ENCODE results near the gene GK. TPM values are rescaled to one million over a fixed set of nuclear protein-coding genes. Genes with fewer than 3 reads are reported as not detected.
"Not testable (repeated sequence)": the region's sequence is repeated elsewhere in the genome, so short reads cannot be mapped to it uniquely, and the experiment has no call there.

Gene GK
- total RNA-seq, 2 experiments from 2014 or later, result 34.2 to 37.5 TPM

- POLR2A ChIA-PET, result interaction anchor here (1.1 to 2.3 kb wide), 3 partner anchors 49 to 230 kb away, joined by 3 to 8 read pairs (median 4); no protein-coding TSS in a partner anchor
- peaks cover 50% of the 10 kb centered on the region for H3K4me1 Mint-ChIP-seq
- peak overlapping the region; percentile 79 for H3K27ac Mint-ChIP-seq
- H3K9me3 Mint-ChIP-seq, result no peaks in the 10 kb centered on the region
- no peak for DNase-seq
- CTCF ChIA-PET, result interaction anchor here (0.8 to 1.4 kb wide), 3 partner anchors 53 to 90 kb away, joined by 3 to 5 read pairs (median 3); no protein-coding TSS in a partner anchor
- peak overlapping the region; percentile 7 for H3K4me3 Mint-ChIP-seq
- H3K27me3 Mint-ChIP-seq, result no peaks in the 10 kb centered on the region
- H3K36me3 Mint-ChIP-seq (ENCODE audit: low read depth), result peaks cover 23% of the 10 kb centered on the region
These were observed 6.2 kb downstream of the GK start for GRCh38 chrX:30659421-30659820.

GRCh38 chrX:30661228-30661627 is 8.0 kb downstream of the GK start:
- Mint-ChIP-seq H3K4me1 (peaks cover 38% of the 10 kb centered on the region), H3K9me3 (no peaks in the 10 kb centered on the region), H3K36me3 (ENCODE audit: low read depth) (peaks cover 19% of the 10 kb centered on the region), H3K4me3 (no peak overlapping the region), H3K27ac (peak overlapping the region; percentile 7), H3K27me3 (no peaks in the 10 kb centered on the region)
- ChIA-PET CTCF (no interaction called here), POLR2A (no interaction called here)
- no peak for DNase-seq

GRCh38 chrX:30663322-30663721 is 10.1 kb downstream of the GK start:
- DNase-seq, result no peak
- POLR2A ChIA-PET, result no interaction called here
- no peaks in the 10 kb centered on the region for H3K9me3 Mint-ChIP-seq
- peaks cover 21% of the 10 kb centered on the region for H3K4me1 Mint-ChIP-seq
- H3K27ac Mint-ChIP-seq, result no peak overlapping the region
- CTCF ChIA-PET, result no interaction called here
- no peak overlapping the region for H3K4me3 Mint-ChIP-seq
- no peaks in the 10 kb centered on the region for H3K27me3 Mint-ChIP-seq
- H3K36me3 Mint-ChIP-seq (ENCODE audit: low read depth), result peaks cover 23% of the 10 kb centered on the region

GRCh38 chrX:30665471-30665870 is 12.2 kb downstream of the GK start:
- Mint-ChIP-seq H3K4me3 (no peak overlapping the region), H3K27me3 (no peaks in the 10 kb centered on the region), H3K36me3 (ENCODE audit: low read depth) (peaks cover 28% of the 10 kb centered on the region), H3K4me1 (peaks cover 10% of the 10 kb centered on the region), H3K27ac (no peak overlapping the region), H3K9me3 (no peaks in the 10 kb centered on the region)
- CTCF ChIA-PET, result no interaction called here
- POLR2A ChIA-PET, result no interaction called here
- no peak for DNase-seq

GRCh38 chrX:30666094-30666493 is 12.9 kb downstream of the GK start:
- Mint-ChIP-seq H3K27me3 (no peaks in the 10 kb centered on the region), H3K36me3 (ENCODE audit: low read depth) (peaks cover 29% of the 10 kb centered on the region), H3K27ac (no peak overlapping the region), H3K4me1 (peaks cover 9% of the 10 kb centered on the region), H3K4me3 (no peak overlapping the region), H3K9me3 (no peaks in the 10 kb centered on the region)
- ChIA-PET POLR2A (no interaction called here), CTCF (no interaction called here)
- DNase-seq, result no peak

- Mint-ChIP-seq H3K27ac (no peak overlapping the region), H3K36me3 (ENCODE audit: low read depth) (peaks cover 30% of the 10 kb centered on the region), H3K4me3 (no peak overlapping the region), H3K4me1 (peaks cover 1% of the 10 kb centered on the region), H3K27me3 (no peaks in the 10 kb centered on the region), H3K9me3 (no peaks in the 10 kb centered on the region)
- POLR2A ChIA-PET, result no interaction called here
- DNase-seq, result no peak
- CTCF ChIA-PET, result no interaction called here
These were observed 15.4 kb downstream of the GK start for GRCh38 chrX:30668581-30668980.

GRCh38 chrX:30671189-30671588 is 18.0 kb downstream of the GK start:
- DNase-seq, POLR2A ChIA-PET, H3K4me3 Mint-ChIP-seq, H3K27ac Mint-ChIP-seq, H3K9me3 Mint-ChIP-seq, H3K4me1 Mint-ChIP-seq, H3K27me3 Mint-ChIP-seq: not testable (repeated sequence)
- H3K36me3 Mint-ChIP-seq (ENCODE audit: low read depth), result peaks cover 36% of the 10 kb centered on the region
- CTCF ChIA-PET, result interaction anchor here (0.7 to 0.9 kb wide), 3 partner anchors 12 to 30 kb away, joined by 3 to 7 read pairs (median 3); no protein-coding TSS in a partner anchor

- Mint-ChIP-seq H3K9me3 (no peaks in the 10 kb centered on the region), H3K27ac (no peak overlapping the region), H3K27me3 (no peaks in the 10 kb centered on the region), H3K36me3 (ENCODE audit: low read depth) (peaks cover 41% of the 10 kb centered on the region), H3K4me3 (no peak overlapping the region), H3K4me1 (peaks cover 5% of the 10 kb centered on the region)
- DNase-seq, result no peak
- ChIA-PET POLR2A (no interaction called here), CTCF (no interaction called here)
These were observed 20.0 kb downstream of the GK start for GRCh38 chrX:30673127-30673796.

- no peak for DNase-seq
- ChIA-PET POLR2A (no interaction called here), CTCF (no interaction called here)
- Mint-ChIP-seq H3K4me3 (no peak overlapping the region), H3K27ac (no peak overlapping the region), H3K9me3 (no peaks in the 10 kb centered on the region), H3K36me3 (ENCODE audit: low read depth) (peaks cover 34% of the 10 kb centered on the region), H3K4me1 (peaks cover 5% of the 10 kb centered on the region), H3K27me3 (no peaks in the 10 kb centered on the region)
These were observed 20.8 kb downstream of the GK start for GRCh38 chrX:30673884-30674598.

- Mint-ChIP-seq H3K27ac (no peak overlapping the region), H3K36me3 (ENCODE audit: low read depth) (peaks cover 38% of the 10 kb centered on the region), H3K9me3 (no peaks in the 10 kb centered on the region), H3K27me3 (no peaks in the 10 kb centered on the region), H3K4me3 (no peak overlapping the region), H3K4me1 (peaks cover 5% of the 10 kb centered on the region)
- ChIA-PET POLR2A (no interaction called here), CTCF (no interaction called here)
- DNase-seq, result no peak
These were observed 21.6 kb downstream of the GK start for GRCh38 chrX:30674799-30675198.

- POLR2A ChIA-PET, result no interaction called here
- CTCF ChIA-PET, result no interaction called here
These were observed 26.1 kb downstream of the GK start for GRCh38 chrX:30679369-30679768.

GRCh38 chrX:30680618-30681017 is 27.4 kb downstream of the GK start:
- no peak for DNase-seq
- POLR2A ChIA-PET, result no interaction called here
- no peaks in the 10 kb centered on the region for H3K9me3 Mint-ChIP-seq
- peaks cover 6% of the 10 kb centered on the region for H3K4me1 Mint-ChIP-seq
- CTCF ChIA-PET, result no interaction called here
- H3K27me3 Mint-ChIP-seq, result no peaks in the 10 kb centered on the region
- peaks cover 46% of the 10 kb centered on the region for H3K36me3 Mint-ChIP-seq (ENCODE audit: low read depth)
- no peak overlapping the region for H3K4me3 Mint-ChIP-seq
- no peak overlapping the region for H3K27ac Mint-ChIP-seq

More at GRCh38 chrX:30679369-30679768, 26.1 kb downstream of the GK start:
- Mint-ChIP-seq H3K4me1 (peaks cover 6% of the 10 kb centered on the region), H3K36me3 (ENCODE audit: low read depth) (peaks cover 50% of the 10 kb centered on the region), H3K27me3 (no peaks in the 10 kb centered on the region), H3K27ac (no peak overlapping the region), H3K9me3 (no peaks in the 10 kb centered on the region), H3K4me3 (no peak overlapping the region)
- DNase-seq, result no peak

GRCh38 chrX:30688641-30689040 is 35.4 kb downstream of the GK start:
- no peaks in the 10 kb centered on the region for H3K27me3 Mint-ChIP-seq
- H3K4me3 Mint-ChIP-seq, result no peak overlapping the region
- ChIA-PET POLR2A (no interaction called here), CTCF (no interaction called here)
- H3K27ac Mint-ChIP-seq, result no peak overlapping the region
- H3K4me1 Mint-ChIP-seq, result no peaks in the 10 kb centered on the region
- H3K9me3 Mint-ChIP-seq, result no peaks in the 10 kb centered on the region
- no peak for DNase-seq
- peaks cover 30% of the 10 kb centered on the region for H3K36me3 Mint-ChIP-seq (ENCODE audit: low read depth)

GRCh38 chrX:30689116-30689515 is 35.9 kb downstream of the GK start:
- Mint-ChIP-seq H3K27me3 (no peaks in the 10 kb centered on the region), H3K9me3 (no peaks in the 10 kb centered on the region), H3K4me3 (no peak overlapping the region), H3K4me1 (no peaks in the 10 kb centered on the region), H3K36me3 (ENCODE audit: low read depth) (peaks cover 26% of the 10 kb centered on the region), H3K27ac (no peak overlapping the region)
- CTCF ChIA-PET, result no interaction called here
- POLR2A ChIA-PET, result no interaction called here
- no peak for DNase-seq

Measured in activated CD4-positive, alpha-beta memory T cell treated with anti-CD3 and anti-CD28 coated beads, Interleukin-2, amount 10 ng/mL, durations not matched to agents 7 days and 5 days (primary cell).